Karpas-422 (cell line): ENCODE measurements around the gene SPINT2. TPM values are rescaled to one million over a fixed set of nuclear protein-coding genes. Genes with fewer than 3 reads are reported as not detected.
"Not testable (repeated sequence)": the region's sequence is repeated elsewhere in the genome, so short reads cannot be mapped to it uniquely, and the experiment has no call there.

ENCODE experiments used
- DNase-seq: peaks from one replicate; pipeline ENCODE4 v3.0.0-alpha.2; 2015
- H2AFZ ChIP-seq: fragments of 200-600 bp; sonication (generic); 2 replicates; pipeline ENCODE4 v1.6.1; 2014; ENCODE audit warnings: antibody characterized with exemption, low read length, mixed read lengths
- H3K27ac ChIP-seq: fragments of 200-600 bp; sonication (generic); 2 replicates; pipeline ENCODE4 v1.5.1; 2014; ENCODE audit warnings: mild to moderate bottlenecking, low read length, moderate library complexity
- H3K27me3 ChIP-seq: fragments of 200-600 bp; sonication (generic); 2 replicates; pipeline ENCODE4 v1.6.1; 2014; ENCODE audit warnings: low read length, mixed read lengths
- H3K36me3 ChIP-seq: fragments of 200-600 bp; sonication (generic); 2 replicates; pipeline ENCODE4 v1.6.1; 2014; ENCODE audit warnings: low read length, mixed read lengths; ENCODE audit not compliant: insufficient read depth
- H3K4me1 ChIP-seq: fragments of 200-600 bp; sonication (generic); 2 replicates; pipeline ENCODE4 v1.6.1; 2014; ENCODE audit warnings: mild to moderate bottlenecking, low read length, mixed read lengths
- H3K4me2 ChIP-seq: fragments of 200-600 bp; sonication (generic); 2 replicates; pipeline ENCODE4 v1.6.1; 2014; ENCODE audit warnings: low read length, low read depth, mild to moderate bottlenecking; ENCODE audit not compliant: poor library complexity, severe bottlenecking
- H3K4me3 ChIP-seq: fragments of 200-600 bp; sonication (generic); 2 replicates; pipeline ENCODE4 v1.5.1; 2014; ENCODE audit warnings: mild to moderate bottlenecking, antibody characterized with exemption, low read length, mixed read lengths
- H3K79me2 ChIP-seq: fragments of 200-600 bp; sonication (generic); 2 replicates; pipeline ENCODE4 v1.6.1; 2014; ENCODE audit warnings: mild to moderate bottlenecking, low read length, mixed read lengths
- H3K9ac ChIP-seq: fragments of 200-600 bp; sonication (generic); 2 replicates; pipeline ENCODE4 v1.6.0; 2014; ENCODE audit warnings: low read length
- H3K9me2 ChIP-seq: fragments of 200-600 bp; sonication (generic), shearing (Covaris generic); replicated peaks from 2 replicates; pipeline ENCODE4 v1.6.0; 2014; ENCODE audit warnings: mild to moderate bottlenecking, low read length, moderate library complexity; ENCODE audit not compliant: insufficient read depth
- H3K9me3 ChIP-seq: fragments of 300-700, 200-600 bp; sonication (generic); 2 replicates; pipeline ENCODE4 v1.6.1; 2014; ENCODE audit warnings: low read length, mixed read lengths
- H4K20me1 ChIP-seq: fragments of 200-600 bp; sonication (generic); 2 replicates; pipeline ENCODE4 v1.6.1; 2014; ENCODE audit warnings: mild to moderate bottlenecking, antibody characterized with exemption, low read length, low read depth; ENCODE audit not compliant: insufficient read depth
- small RNA-seq: library from RNA; depleted of rRNA; stranded (forward); fragments of <200 nt; gene quantifications from one replicate; pipeline ENCODE3, GENCODE V24; 2014
- total RNA-seq: library from RNA; depleted of rRNA; stranded (reverse); fragments of >200 nt; shearing (Covaris generic); gene quantifications from 2 replicates; pipeline ENCODE4 v1.2.3, GENCODE V29; 2014; ENCODE audit warnings: low replicate concordance; rRNA removed

SPINT2 gene
- total RNA-seq, 1 experiment from 2014 or later: 0.22 TPM

GRCh38 chr19:38336638-38337359, 72.4 kb downstream of the SPINT2 start:
- DNase-seq: peak; percentile 98
- H3K4me3 ChIP-seq: peak overlapping the region; percentile 77
- H4K20me1 ChIP-seq: no peaks in the 10 kb centered on the region
- no peaks in the 10 kb centered on the region for H3K27me3 ChIP-seq
- H3K27ac ChIP-seq: peak overlapping the region; percentile 83
- no peaks in the 10 kb centered on the region for H3K79me2 ChIP-seq
- peak overlapping the region; percentile 95 for H3K4me2 ChIP-seq
- H3K4me1 ChIP-seq: peaks cover 13% of the 10 kb centered on the region
- peak overlapping the region; percentile 87; the same call in 1 of the 2 replicates for H2AFZ ChIP-seq
- no peaks in the 10 kb centered on the region for H3K36me3 ChIP-seq
- no peaks in the 10 kb centered on the region for H3K9me2 ChIP-seq
- H3K9me3 ChIP-seq: no peaks in the 10 kb centered on the region
- H3K9ac ChIP-seq: peak overlapping the region; percentile 72

- no peaks in the 10 kb centered on the region for H3K36me3 ChIP-seq
- H3K4me2 ChIP-seq: peak overlapping the region; percentile 95
- H3K27ac ChIP-seq: no peak overlapping the region
- H3K9ac ChIP-seq: peak overlapping the region; percentile 71
- H3K4me3 ChIP-seq: peak overlapping the region; percentile 77
- no peaks in the 10 kb centered on the region for H3K27me3 ChIP-seq
- no peaks in the 10 kb centered on the region for H3K9me3 ChIP-seq
- no peaks in the 10 kb centered on the region for H3K9me2 ChIP-seq
- H4K20me1 ChIP-seq: no peaks in the 10 kb centered on the region
- DNase-seq: no peak
- peak overlapping the region; percentile 64; the same call in 1 of the 2 replicates for H2AFZ ChIP-seq
- no peaks in the 10 kb centered on the region for H3K79me2 ChIP-seq
- peaks cover 13% of the 10 kb centered on the region for H3K4me1 ChIP-seq
Measured at GRCh38 chr19:38337360-38337653, 72.9 kb downstream of the SPINT2 start.

GRCh38 chr19:38339011-38339410, 74.6 kb downstream of the SPINT2 start:
- not testable (repeated sequence) for H3K79me2 ChIP-seq, H2AFZ ChIP-seq, H3K36me3 ChIP-seq, H3K4me2 ChIP-seq, H4K20me1 ChIP-seq, H3K9me3 ChIP-seq, H3K9me2 ChIP-seq, H3K9ac ChIP-seq, DNase-seq, H3K27me3 ChIP-seq, H3K27ac ChIP-seq, H3K4me3 ChIP-seq
- peaks cover 13% of the 10 kb centered on the region for H3K4me1 ChIP-seq

DNA sequence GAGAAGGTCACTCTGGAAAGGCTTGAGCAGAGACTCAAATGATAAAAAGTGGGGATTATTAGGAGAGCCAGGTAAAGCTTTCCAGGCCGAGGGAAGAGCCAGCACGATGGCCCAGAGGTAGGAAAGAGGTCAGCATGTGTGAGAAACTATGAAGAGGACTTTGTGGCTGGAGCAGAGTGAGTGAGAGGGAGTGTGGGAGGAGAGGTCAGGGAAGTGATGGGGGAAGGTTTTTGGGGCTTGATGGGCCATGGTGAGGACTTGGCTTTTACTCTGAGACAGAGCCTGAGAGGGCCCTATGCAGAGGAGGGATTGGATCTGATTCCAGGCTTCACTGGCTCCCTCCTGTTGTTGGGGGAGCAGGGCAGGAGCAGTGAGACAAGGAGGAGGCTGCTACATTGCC, 76.6 kb downstream of the SPINT2 start:
- no peaks in the 10 kb centered on the region for H3K36me3 ChIP-seq
- H3K9me2 ChIP-seq: no peaks in the 10 kb centered on the region
- DNase-seq: no peak
- H4K20me1 ChIP-seq: no peaks in the 10 kb centered on the region
- H3K4me1 ChIP-seq: peaks cover 11% of the 10 kb centered on the region
- H3K9ac ChIP-seq: no peak overlapping the region
- H2AFZ ChIP-seq: no peak overlapping the region
- no peak overlapping the region for H3K4me3 ChIP-seq
- no peaks in the 10 kb centered on the region for H3K9me3 ChIP-seq
- H3K27me3 ChIP-seq: no peaks in the 10 kb centered on the region
- H3K79me2 ChIP-seq: no peaks in the 10 kb centered on the region
- H3K27ac ChIP-seq: no peak overlapping the region
- H3K4me2 ChIP-seq: no peak overlapping the region

Small RNA genes within 50 kb of the gene (small RNA-seq; reads per million reads assigned to genes)
- not detected for gene RF00019

Other genes starting within 250 kb of the SPINT2 start
- 2.5 and 3.2 TPM in 2 replicates for gene DPF1, start 40.4 kb upstream of the SPINT2 start, total RNA-seq
- not detected in 2 replicates for gene PPP1R14A, start 8.2 kb upstream of the SPINT2 start, total RNA-seq
- not detected in 2 replicates for gene C19orf33, start 39.7 kb downstream of the SPINT2 start, total RNA-seq
- gene YIF1B, start 51.4 kb downstream of the SPINT2 start, total RNA-seq: 31.0 and 58.0 TPM in 2 replicates
- gene KCNK6, start 55.3 kb downstream of the SPINT2 start, total RNA-seq: not detected in 2 replicates
- gene CATSPERG, start 71.3 kb downstream of the SPINT2 start, total RNA-seq: 4.3 and 14.6 TPM in 2 replicates
- 188 and 199 TPM in 2 replicates for gene PSMD8, start 110.0 kb downstream of the SPINT2 start, total RNA-seq
- gene GGN, start 123.5 kb downstream of the SPINT2 start, total RNA-seq: not detected in 2 replicates
- gene SPRED3, start 124.1 kb downstream of the SPINT2 start, total RNA-seq: 0.07 and 0.11 TPM in 2 replicates
- 12.8 and 21.4 TPM in 2 replicates for gene FAM98C, start 138.5 kb downstream of the SPINT2 start, total RNA-seq
- gene RASGRP4, start 161.6 kb downstream of the SPINT2 start, total RNA-seq: 0.14 and 0.15 TPM in 2 replicates
- gene RYR1, start 169.1 kb downstream of the SPINT2 start, total RNA-seq: 0.45 and 1.3 TPM in 2 replicates